ENCODE results near the gene NR2C2. TPM values are rescaled to one million over a fixed set of nuclear protein-coding genes. Genes with fewer than 3 reads are reported as not detected.

The NR2C2 gene
- total RNA-seq, 1 donor from 2014 or later: 61.5 TPM

DNA sequence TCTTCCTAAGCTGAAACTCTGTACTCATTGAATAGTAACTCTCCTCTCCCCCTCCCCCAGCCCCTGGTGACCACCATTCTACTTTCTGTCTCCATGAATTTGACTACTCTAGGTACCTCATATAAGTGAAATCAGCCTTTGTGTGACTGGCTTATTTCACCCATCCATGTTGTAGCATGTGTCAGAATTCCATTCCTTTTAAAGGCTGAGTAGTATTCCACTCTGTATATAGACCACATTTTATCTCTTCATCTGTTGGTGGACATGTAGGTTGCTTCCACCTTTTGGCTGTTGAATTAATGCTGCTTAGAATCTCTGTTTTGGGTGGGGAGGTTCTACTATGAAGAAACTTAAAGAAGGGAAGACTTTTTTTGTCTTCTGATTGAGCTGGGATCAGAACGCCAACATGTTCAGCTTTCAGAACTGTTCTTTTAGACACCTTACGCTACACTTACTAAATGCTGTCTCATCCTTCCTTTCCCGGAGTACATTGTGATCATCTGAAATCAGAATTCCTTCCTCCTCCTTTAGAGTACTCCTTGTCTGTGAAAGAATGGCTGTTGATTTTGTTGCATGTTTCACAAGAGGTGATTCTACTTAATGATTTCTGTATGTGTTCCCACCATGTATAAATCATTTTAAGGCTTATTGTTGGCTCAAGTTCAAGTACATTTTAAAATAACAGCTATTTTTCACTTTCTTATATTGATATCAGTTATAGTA, 67.4 kb downstream of the NR2C2 start:
- intact Hi-C loops (cut with micrococcal nuclease): no loop called here

- intact Hi-C loops (cut with micrococcal nuclease): no loop called here
Observed at GRCh38 chr3:15015456-15015855, 68.1 kb downstream of the NR2C2 start.

DNA sequence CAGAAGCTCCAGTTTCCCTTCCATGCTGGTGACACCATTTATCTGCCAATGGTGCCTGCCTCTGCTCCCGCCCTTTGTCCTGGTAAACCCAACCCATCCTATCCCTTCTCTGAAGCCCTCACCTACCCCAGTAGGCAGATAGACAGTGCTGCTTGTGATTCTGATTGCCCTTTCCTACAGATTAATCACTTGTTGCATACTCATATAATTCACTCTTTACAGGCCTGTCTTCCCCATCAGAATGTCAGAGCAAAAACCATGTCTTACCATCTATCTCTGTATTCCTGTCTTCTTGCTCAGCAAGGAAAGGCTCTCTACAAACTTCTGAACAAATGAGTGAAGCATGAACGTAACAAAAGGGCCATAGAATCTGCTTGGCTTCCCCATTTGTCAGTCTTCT, 69.8 kb downstream of the NR2C2 start:
- intact Hi-C loops (cut with micrococcal nuclease): no loop called here

DNA sequence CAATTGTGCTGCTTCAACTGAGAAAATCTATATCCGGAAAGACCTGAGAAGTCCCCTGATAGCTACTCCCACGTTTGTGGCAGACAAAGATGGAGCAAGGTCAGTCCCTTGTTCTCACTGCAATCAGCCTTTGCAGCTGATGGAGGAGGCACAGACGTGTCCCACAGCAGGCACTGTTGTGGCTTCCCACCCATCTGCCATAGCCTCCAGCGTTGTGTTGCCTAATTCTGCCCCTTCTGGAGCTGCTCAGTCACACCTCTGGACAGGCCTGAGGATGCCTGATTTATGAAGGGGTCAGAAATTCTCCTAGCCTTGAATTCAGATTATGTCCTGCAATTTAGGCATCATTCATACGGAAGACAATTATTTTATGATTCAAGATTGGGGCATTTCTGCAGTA, 75.9 kb downstream of the NR2C2 start:
- intact Hi-C loops (cut with micrococcal nuclease): no loop called here

DNA sequence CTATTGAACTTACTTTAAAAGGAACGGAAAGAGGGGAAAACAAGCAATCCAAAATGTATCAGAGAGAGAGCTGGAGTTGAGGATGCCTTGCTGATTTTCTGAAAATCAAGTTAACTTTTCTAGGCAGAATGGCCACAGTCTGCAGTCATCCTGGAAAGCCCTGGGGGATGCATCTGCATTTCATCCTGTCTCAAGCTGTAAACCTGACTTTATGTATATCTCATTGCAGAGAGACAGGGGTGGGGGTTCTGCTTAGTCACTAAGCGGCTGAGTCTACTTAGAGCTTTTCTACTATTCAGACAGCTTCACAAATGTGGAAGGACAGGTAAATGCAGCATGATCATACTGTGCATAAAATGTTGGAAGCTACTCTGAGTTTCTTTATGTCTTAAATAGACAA, 76.3 kb downstream of the NR2C2 start:
- intact Hi-C loops (cut with micrococcal nuclease): no loop called here

- intact Hi-C loops (cut with micrococcal nuclease): no loop called here
Observed at GRCh38 chr3:15029625-15030024, 82.2 kb downstream of the NR2C2 start.

DNA sequence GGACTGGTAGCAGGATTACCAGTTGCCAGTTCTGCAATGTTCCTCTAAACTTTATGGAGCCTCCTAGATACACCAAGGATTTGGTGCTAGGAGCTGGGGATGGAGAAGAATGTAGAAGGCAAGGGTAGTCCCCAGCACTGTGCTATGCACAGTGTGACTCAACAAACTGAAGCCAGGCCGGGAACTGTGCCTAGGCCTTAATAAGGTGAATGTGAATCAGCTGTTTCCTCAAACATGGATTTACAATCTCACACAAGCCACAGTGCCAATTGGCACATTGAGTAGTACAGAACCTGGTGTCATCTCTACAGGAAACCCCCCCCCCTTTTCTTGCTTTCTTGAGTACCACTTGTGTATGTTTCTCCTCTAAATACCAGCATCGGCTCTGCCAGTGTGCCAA, 85.3 kb downstream of the NR2C2 start:
- intact Hi-C loops (cut with micrococcal nuclease): no loop called here

GRCh38 chr3:15033103-15033502, 85.7 kb downstream of the NR2C2 start:
- intact Hi-C loops (cut with micrococcal nuclease): no loop called here

DNA sequence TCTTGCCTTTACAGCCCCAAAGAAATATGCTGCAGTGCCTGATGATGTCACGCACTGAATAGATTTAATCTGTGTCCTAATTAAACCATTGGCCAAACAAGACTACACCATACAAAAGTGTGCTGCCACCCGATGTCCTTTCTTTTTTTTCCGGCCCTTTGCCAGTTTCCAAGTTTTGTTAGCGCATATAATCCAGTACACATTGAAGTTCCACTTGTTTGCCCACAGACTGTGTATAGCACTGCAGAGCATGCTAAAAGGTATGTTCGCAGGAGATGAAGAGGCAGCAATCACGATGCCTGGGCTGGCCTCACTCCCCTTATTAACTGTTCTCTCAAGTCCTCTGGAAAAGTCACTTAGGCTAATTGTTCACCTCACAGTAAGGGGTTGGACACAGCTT, 90.9 kb downstream of the NR2C2 start:
- intact Hi-C loops (cut with micrococcal nuclease): no loop called here

DNA sequence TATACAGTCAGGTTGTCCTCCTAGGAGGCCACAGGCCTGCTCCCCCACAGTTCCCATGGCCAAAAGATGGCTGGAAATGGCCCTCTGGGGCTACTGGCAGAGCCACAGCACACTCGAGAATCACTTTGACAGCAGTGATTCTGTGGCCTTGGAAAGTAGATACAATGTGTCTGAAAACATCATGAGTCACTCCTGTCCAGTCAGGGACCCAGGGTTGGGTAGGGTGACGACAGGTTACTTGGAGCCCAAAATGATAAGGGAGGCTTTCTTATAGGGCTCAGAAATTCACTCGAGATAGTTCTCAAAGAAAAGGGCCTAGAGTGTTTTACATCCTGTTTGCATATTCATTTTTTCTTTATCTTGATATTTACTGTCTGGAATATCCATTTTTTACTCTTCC, 93.5 kb downstream of the NR2C2 start:
- intact Hi-C loops (cut with micrococcal nuclease): no loop called here

DNA sequence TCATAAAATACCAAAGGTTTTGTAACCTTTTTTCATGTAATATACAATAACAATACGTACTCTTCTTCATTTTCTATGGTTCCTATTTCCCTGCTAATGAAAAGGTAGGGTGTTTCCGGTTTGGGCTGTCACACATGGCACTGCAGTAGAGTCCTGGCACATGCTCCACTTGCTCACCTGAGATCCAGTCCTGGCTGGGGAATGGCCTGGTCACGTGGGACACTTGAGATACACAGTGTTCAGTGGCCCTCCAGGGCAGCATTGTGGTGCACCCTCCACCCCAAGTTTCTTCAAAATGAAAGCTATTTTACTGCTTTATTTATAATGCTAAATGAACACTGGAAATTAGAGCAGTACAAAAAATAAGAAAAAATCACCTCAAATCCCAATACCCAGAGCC, 94.6 kb downstream of the NR2C2 start:
- intact Hi-C loops (cut with micrococcal nuclease): no loop called here

GRCh38 chr3:15042936-15043335, 95.6 kb downstream of the NR2C2 start:
- intact Hi-C loops (cut with micrococcal nuclease): no loop called here

DNA sequence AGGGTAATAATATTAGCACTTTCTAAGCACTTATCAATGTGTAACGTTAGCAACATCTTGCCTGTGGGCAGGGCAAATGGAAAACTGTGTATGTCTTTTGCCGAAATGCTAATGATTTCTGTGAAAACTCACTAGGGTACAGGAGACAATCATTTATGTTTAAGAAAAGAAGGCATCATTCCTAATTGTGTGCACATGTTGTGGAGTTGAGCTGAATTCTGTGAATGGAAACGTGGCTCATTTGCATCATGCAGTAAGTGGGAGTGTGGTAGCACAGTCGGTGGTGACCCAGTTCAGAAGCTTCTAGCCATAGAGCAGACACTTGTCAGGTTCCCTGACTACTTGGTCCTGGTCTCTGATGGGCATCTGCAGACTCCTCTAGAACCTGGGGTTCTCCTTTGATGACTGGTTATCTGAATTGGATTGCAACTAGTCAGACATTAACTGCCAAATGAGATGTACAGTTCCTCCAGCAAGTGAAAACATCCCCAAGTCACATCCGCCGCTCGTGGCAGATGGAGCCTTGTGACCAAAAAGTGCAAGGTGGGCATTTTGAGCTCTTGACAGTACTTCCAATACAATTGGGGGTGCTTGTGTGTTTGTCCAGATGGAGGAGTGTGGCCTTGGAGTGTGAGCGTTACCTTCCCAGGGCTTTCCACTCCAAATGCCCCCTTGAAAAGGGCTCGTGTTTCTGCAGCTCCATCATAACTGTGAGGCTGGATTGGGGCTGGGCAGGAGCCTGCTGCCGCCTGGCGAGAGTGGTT, 96.2 kb downstream of the NR2C2 start:
- intact Hi-C loops (cut with micrococcal nuclease): no loop called here

- intact Hi-C loops (cut with micrococcal nuclease): no loop called here
Observed at GRCh38 chr3:15044326-15044725, 96.9 kb downstream of the NR2C2 start.

- intact Hi-C loops (cut with micrococcal nuclease): no loop called here
Observed at GRCh38 chr3:15045667-15046066, 98.3 kb downstream of the NR2C2 start.

DNA sequence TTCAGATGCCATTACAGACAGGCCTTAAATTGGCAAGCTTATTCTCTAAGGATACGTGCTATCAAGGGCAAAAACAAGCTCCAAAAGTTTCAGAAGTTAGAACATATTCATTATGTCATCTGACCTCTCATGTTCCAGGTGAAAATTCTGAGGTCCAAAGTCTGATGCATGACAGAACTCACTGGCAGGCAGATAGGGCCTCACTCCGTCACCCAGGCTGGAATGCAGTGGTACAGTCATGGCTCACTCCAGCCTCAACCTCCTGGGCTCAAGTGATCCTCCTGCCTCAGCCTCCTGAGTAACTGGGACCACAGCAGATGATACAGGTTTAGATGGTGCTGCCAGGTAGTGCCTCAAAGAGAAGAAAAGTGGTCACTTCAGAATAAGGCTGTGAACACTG, 102.2 kb downstream of the NR2C2 start:
- intact Hi-C loops (cut with micrococcal nuclease): no loop called here

- intact Hi-C loops (cut with micrococcal nuclease): loop anchor here (1.0 kb wide), 1 partner anchor 15 kb away; the partner anchor contains the start of gene MRPS25
Observed at GRCh38 chr3:15050405-15051092, 103.2 kb downstream of the NR2C2 start.

DNA sequence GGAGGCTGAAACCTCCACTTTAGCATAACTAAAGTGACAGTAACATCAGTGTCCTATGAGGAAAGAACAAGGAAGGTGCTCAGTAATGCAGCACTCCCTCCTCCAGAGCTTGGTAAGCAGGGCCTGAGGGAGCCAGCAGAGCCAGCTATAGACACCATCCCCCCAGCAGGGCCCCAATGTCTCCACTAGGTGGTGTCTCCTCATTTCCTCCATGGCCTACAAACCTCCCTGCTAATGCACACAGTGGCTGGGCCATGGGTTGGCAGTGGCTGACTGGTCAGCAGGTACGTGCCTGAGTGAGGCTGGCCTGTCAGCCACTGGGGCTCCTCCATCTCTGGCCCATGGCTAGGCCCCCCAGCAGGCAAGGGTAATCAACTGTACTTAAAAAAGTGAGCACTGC, 104.1 kb downstream of the NR2C2 start:
- intact Hi-C loops (cut with micrococcal nuclease): loop anchor here (1.0 kb wide), 1 partner anchor 14 kb away; the partner anchor contains the start of gene MRPS25

GRCh38 chr3:15052335-15053242, 105.2 kb downstream of the NR2C2 start:
- intact Hi-C loops (cut with micrococcal nuclease): no loop called here

GRCh38 chr3:15053541-15053940, 106.2 kb downstream of the NR2C2 start:
- intact Hi-C loops (cut with micrococcal nuclease): no loop called here

GRCh38 chr3:15055019-15055557, 107.7 kb downstream of the NR2C2 start:
- intact Hi-C loops (cut with micrococcal nuclease): loop anchor here (1.0 to 2.0 kb wide), 2 partner anchors 10 to 44 kb away; partner anchors contain the start of genes MRPS25 and RBSN
